HCEC 1CT (cell line): ENCODE measurements around the gene IGDCC3.

Source experiments
- DNase-seq: peaks from one replicate; pipeline ENCODE4 v3.0.0-alpha.2; 2017

IGDCC3 gene

DNA sequence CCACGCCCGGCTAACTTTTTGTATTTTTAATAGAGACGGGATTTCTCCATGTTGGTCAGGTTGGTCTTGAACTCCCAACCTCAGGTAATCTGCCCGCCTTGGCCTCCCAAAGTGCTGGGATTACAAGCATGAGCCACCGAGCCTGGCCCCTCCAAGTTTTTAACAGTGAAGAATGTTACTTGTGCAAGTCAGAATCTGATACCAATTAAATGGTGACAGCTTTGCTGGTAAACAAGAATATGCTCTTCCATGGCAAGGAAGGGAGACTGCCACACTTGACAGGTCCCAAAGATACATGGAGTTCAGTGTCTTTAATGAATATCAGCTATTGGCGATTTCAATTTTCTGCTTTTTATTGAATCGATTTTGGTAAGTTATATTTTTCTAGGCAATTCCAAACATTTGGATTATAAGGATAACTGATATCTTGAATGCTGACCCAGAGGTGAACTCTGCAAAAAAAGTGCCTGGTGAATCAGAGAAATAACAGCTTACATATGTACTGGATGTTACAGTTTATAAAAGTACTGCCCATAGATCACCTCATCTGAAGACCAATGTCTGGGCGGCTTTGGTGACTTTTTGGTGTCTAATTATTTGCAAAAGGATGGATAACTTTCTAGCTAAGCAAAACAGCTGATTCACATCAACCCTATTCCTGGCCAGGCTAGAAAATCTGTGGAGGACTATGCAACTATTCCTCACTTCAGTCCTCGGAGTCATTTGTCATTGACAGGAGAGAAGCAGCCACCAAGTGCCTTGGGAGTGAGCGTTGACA is 92.3 kb downstream of the IGDCC3 start:
- peak; percentile 4 for DNase-seq

- no peak for DNase-seq
Observed at GRCh38 chr15:65278480-65278879, 99.3 kb downstream of the IGDCC3 start.
